ENCODE results near the gene C9orf85. TPM values are rescaled to one million over a fixed set of nuclear protein-coding genes. Genes with fewer than 3 reads are reported as not detected.

The C9orf85 gene
- total RNA-seq, 2 donors from 2014 or later: 20.1 to 21.4 TPM

GRCh38 chr9:72013292-72013760, 101.9 kb downstream of the C9orf85 start:
- Histone ChIP-seq H3K36me3 (no peaks in the 10 kb centered on the region), H3K4me3 (no peak overlapping the region), H3K27me3 (replicated peaks; ENCODE audit: insufficient read depth) (no peaks in the 10 kb centered on the region), H3K9me3 (no peaks in the 10 kb centered on the region), H3K27ac (no peak overlapping the region), H3K4me1 (replicated peaks) (no peaks in the 10 kb centered on the region)
- WGBS: 0% methylated on average over 1 of the region's 1 CpG
- intact Hi-C loops (cut with DNase I): no loop called here
- no peak for DNase-seq (ENCODE audit: low spot score)
- TF ChIP-seq POLR2A (IDR thresholded peaks at IDR 0.05): no peak
- no peak for TF ChIP-seq POLR2AphosphoS5 (IDR thresholded peaks at IDR 0.05)
- TF ChIP-seq, protein P1, sequence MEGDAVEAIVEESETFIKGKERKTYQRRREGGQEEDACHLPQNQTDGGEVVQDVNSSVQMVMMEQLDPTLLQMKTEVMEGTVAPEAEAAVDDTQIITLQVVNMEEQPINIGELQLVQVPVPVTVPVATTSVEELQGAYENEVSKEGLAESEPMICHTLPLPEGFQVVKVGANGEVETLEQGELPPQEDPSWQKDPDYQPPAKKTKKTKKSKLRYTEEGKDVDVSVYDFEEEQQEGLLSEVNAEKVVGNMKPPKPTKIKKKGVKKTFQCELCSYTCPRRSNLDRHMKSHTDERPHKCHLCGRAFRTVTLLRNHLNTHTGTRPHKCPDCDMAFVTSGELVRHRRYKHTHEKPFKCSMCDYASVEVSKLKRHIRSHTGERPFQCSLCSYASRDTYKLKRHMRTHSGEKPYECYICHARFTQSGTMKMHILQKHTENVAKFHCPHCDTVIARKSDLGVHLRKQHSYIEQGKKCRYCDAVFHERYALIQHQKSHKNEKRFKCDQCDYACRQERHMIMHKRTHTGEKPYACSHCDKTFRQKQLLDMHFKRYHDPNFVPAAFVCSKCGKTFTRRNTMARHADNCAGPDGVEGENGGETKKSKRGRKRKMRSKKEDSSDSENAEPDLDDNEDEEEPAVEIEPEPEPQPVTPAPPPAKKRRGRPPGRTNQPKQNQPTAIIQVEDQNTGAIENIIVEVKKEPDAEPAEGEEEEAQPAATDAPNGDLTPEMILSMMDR (IDR thresholded peaks at IDR 0.05): no peak

DNA sequence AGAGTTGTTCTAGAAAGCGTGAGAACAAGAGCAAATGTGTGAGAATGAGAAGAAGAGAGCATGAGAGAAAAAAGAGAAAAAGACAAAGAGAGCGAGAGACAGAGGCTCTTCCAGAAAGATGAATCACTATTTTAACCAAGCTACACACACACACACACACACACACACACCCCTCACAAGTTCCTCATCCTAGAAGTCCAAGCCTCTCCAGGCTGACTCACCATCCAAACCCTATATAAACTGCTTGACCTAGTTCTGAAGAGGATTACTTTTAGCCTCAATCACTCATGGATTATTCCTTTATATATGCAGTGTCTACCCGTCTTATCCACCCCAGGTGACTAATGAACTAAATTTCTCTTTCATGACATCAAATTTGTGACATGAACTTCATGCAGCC, 111.4 kb downstream of the C9orf85 start:
- no peak for TF ChIP-seq POLR2A (IDR thresholded peaks at IDR 0.05)
- TF ChIP-seq POLR2AphosphoS5 (IDR thresholded peaks at IDR 0.05): no peak
- TF ChIP-seq, protein P1 (IDR thresholded peaks at IDR 0.05): no peak
- Histone ChIP-seq H3K9me3 (no peaks in the 10 kb centered on the region), H3K27me3 (replicated peaks; ENCODE audit: insufficient read depth) (no peaks in the 10 kb centered on the region), H3K4me3 (no peak overlapping the region), H3K36me3 (no peaks in the 10 kb centered on the region), H3K27ac (no peak overlapping the region), H3K4me1 (replicated peaks) (no peaks in the 10 kb centered on the region)
- no peak for DNase-seq (ENCODE audit: low spot score)
- 75% methylated on average over 3 of the region's 3 CpGs for WGBS
- intact Hi-C loops (cut with DNase I): no loop called here

Small RNAs within 50 kb of the gene (small RNA-seq; reads per million reads assigned to genes)
- gene HSPB1P1 (0 reads per million in 2 donors), gene RF00019 (0 reads per million in 2 donors)

Other genes starting within 250 kb of the C9orf85 start
- 10 to 100 TPM; 20.4 to 86.5 TPM for gene CEMIP2, start 143.1 kb upstream of the C9orf85 start, total RNA-seq
- 10 to 100 TPM; 31.6 to 42.4 TPM for gene ABHD17B, start 446 bp upstream of the C9orf85 start, total RNA-seq
- not detected for gene C9orf57, start 149.0 kb downstream of the C9orf85 start, total RNA-seq
- gene GDA, start 237.8 kb downstream of the C9orf85 start, total RNA-seq: 1 to 10 TPM in 1 of 2 donors, not detected in 1; 1.9 TPM